GM12878 (cell line): ENCODE results near the gene JDP2.

ENCODE experiments used
- CTCF ChIP-seq, 3 experiments: IDR thresholded peaks in 2 of 3; conservative IDR thresholded peaks in 1 of 3; 2 replicates each; pipeline ENCODE4 v1.5.1; 2011; ENCODE audit warnings: low read depth in 3 of 3, low read length in 3 of 3, mild to moderate bottlenecking in 3 of 3, control low read depth in 2 of 3, moderate library complexity in 2 of 3, inconsistent platforms in 1 of 3, mixed read lengths in 1 of 3; ENCODE audit not compliant: control insufficient read depth in 2 of 3, insufficient read depth in 1 of 3; ENCODE audit errors: extremely low read depth in 1 of 3
- EP300 ChIP-seq, 2 experiments: fragments of 150-350 bp in 1 of 2; IDR thresholded peaks; 2 replicates each; pipeline ENCODE4 v1.6.1; 2011 to 2012; ENCODE audit warnings: low read depth in 2 of 2, low read length in 2 of 2, borderline replicate concordance in 1 of 2, improper control_type of control experiment in 1 of 2, inconsistent platforms in 1 of 2; ENCODE audit not compliant: control insufficient read depth in 1 of 2
- EZH2 ChIP-seq: IDR thresholded peaks from 2 replicates; pipeline ENCODE4 v1.6.1; 2012; ENCODE audit warnings: low read depth, mild to moderate bottlenecking, control low read depth, inconsistent platforms, low read length, borderline replicate concordance; ENCODE audit not compliant: control insufficient read depth
- HDAC6 ChIP-seq: fragments of 200-600 bp; sonication (generic); IDR thresholded peaks from one replicate; pipeline ENCODE4 v1.8.0; 2017; ENCODE audit warnings: antibody characterized with exemption; ENCODE audit not compliant: unreplicated experiment
- MXI1 ChIP-seq: fragments of 150-350 bp; IDR thresholded peaks from 2 replicates; pipeline ENCODE4 v1.6.1; 2011; ENCODE audit warnings: low read depth, mild to moderate bottlenecking, inconsistent platforms, low read length, improper control_type of control experiment
- POLR2AphosphoS5 ChIP-seq: IDR thresholded peaks from 2 replicates; pipeline ENCODE4 v1.6.1; 2011; ENCODE audit warnings: mild to moderate bottlenecking, low read length, inconsistent platforms
- RAD21 ChIP-seq: IDR thresholded peaks from 2 replicates; pipeline ENCODE4 v1.6.1; 2011; ENCODE audit warnings: mild to moderate bottlenecking, low read depth, low read length, moderate library complexity; ENCODE audit not compliant: insufficient read depth
- REST ChIP-seq: IDR thresholded peaks from 2 replicates; pipeline ENCODE4 v1.6.1; 2012; ENCODE audit warnings: mild to moderate bottlenecking, low read depth, low read length
- SIX5 ChIP-seq: IDR thresholded peaks from 2 replicates; pipeline ENCODE4 v1.6.1; 2011; ENCODE audit warnings: mild to moderate bottlenecking, low read depth, low read length, moderate library complexity; ENCODE audit not compliant: severe bottlenecking
- TAF1 ChIP-seq: IDR thresholded peaks from 2 replicates; pipeline ENCODE4 v1.6.1; 2011; ENCODE audit warnings: mild to moderate bottlenecking, low read depth, low read length, borderline replicate concordance
- TCF3 ChIP-seq: IDR thresholded peaks from 2 replicates; pipeline ENCODE4 v1.6.1; 2012; ENCODE audit warnings: low read depth, mild to moderate bottlenecking, low read length, borderline replicate concordance; ENCODE audit not compliant: insufficient read depth
- ZBTB33 ChIP-seq: fragments of 450-650 bp; IDR thresholded peaks from 2 replicates; pipeline ENCODE4 v1.6.1; 2017; ENCODE audit warnings: mild to moderate bottlenecking

GRCh38 chr14:75522983-75523318 lies 95.1 kb downstream of the JDP2 start:
- TF ChIP-seq HDAC6 (no peak), CTCF (IDR thresholded peaks at IDR 0.05 in 2 of 3, conservative IDR thresholded peaks at IDR 0.05 in 1 of 3; ENCODE audit: control insufficient read depth in 2 of 3, extremely low read depth in 1 of 3, insufficient read depth in 1 of 3, low read depth in 3 of 3, low read length in 3 of 3) (no peak), RAD21 (no peak), REST (no peak), EZH2 (no peak), ZBTB33 (no peak), EP300 (IDR thresholded peaks at IDR 0.05; ENCODE audit: borderline replicate concordance in 1 of 2, control insufficient read depth in 1 of 2, low read depth in 2 of 2, low read length in 2 of 2) (no peak), TAF1 (no peak), SIX5 (no peak), POLR2AphosphoS5 (no peak), TCF3 (no peak), MXI1 (no peak)
